SKM-1 (cell line): ENCODE results near the gene FAM83F.

Experiments used
- DNase-seq: peaks from one replicate; lab custom pipeline; 2025; ENCODE audit not compliant: unreplicated experiment; lab: John Stamatoyannopoulos, UW

Gene FAM83F

GRCh38 chr22:39965748-39966147 is 29.0 kb upstream of the FAM83F start:
- no peak for DNase-seq

GRCh38 chr22:39966470-39966869 is 28.3 kb upstream of the FAM83F start:
- no peak for DNase-seq

GRCh38 chr22:39967103-39967829 is 27.5 kb upstream of the FAM83F start:
- DNase-seq, result no peak

GRCh38 chr22:39967996-39968972 is 26.5 kb upstream of the FAM83F start:
- no peak for DNase-seq

GRCh38 chr22:39970742-39971141 is 24.0 kb upstream of the FAM83F start:
- DNase-seq, result no peak

GRCh38 chr22:39972641-39973040 is 22.1 kb upstream of the FAM83F start:
- no peak for DNase-seq

GRCh38 chr22:39973656-39974055 is 21.1 kb upstream of the FAM83F start:
- DNase-seq, result no peak

GRCh38 chr22:39974065-39974464 is 20.7 kb upstream of the FAM83F start:
- DNase-seq, result no peak

GRCh38 chr22:39979048-39979447 is 15.7 kb upstream of the FAM83F start:
- no peak for DNase-seq

GRCh38 chr22:39979458-39979857 is 15.3 kb upstream of the FAM83F start:
- DNase-seq, result no peak

GRCh38 chr22:39980596-39980995 is 14.2 kb upstream of the FAM83F start:
- no peak for DNase-seq

- DNase-seq, result no peak
Observed at GRCh38 chr22:39983346-39983745, 11.4 kb upstream of the FAM83F start.

- DNase-seq, result no peak
Observed at GRCh38 chr22:39984006-39984405, 10.7 kb upstream of the FAM83F start.

GRCh38 chr22:39984746-39985145 is 10.0 kb upstream of the FAM83F start:
- DNase-seq, result no peak

- no peak for DNase-seq
Observed at GRCh38 chr22:39985383-39986035, 9.2 kb upstream of the FAM83F start.

GRCh38 chr22:39988386-39989114 is 6.2 kb upstream of the FAM83F start:
- no peak for DNase-seq

GRCh38 chr22:39989633-39990032 is 5.1 kb upstream of the FAM83F start:
- no peak for DNase-seq

GRCh38 chr22:39990686-39991085 is 4.1 kb upstream of the FAM83F start:
- DNase-seq, result no peak

GRCh38 chr22:39991159-39991860 is 3.4 kb upstream of the FAM83F start:
- no peak for DNase-seq

GRCh38 chr22:39992088-39992826 is 2.5 kb upstream of the FAM83F start:
- no peak for DNase-seq
